HepG2 (cell line): ENCODE results near the gene HIVEP2. TPM values are rescaled to one million over a fixed set of nuclear protein-coding genes. Genes with fewer than 3 reads are reported as not detected.

Source experiments
- ATAC-seq: fragments of 200-7000 bp; cut with Tn5 transposase; 3 replicates; pipeline ENCODE4 v1.9.1; 2020; ENCODE audit warnings: mild to moderate bottlenecking, moderate library complexity
- BruUV-seq: library from RNA; stranded (reverse); fragments of 400-500 nt; replicated peaks from 2 replicates; lab custom pipeline; 2021; lab: Mats Ljungman, UMichigan
- CTCF ChIA-PET: fragments of 300-600 bp; formaldehyde crosslinking; extraction: SDS; loops from one replicate; lab custom pipeline; 2021; ENCODE audit warnings: low total read pairs, inconsistent platforms, low intra/inter-chr PET ratio; lab: Yijun Ruan, JAX
- POLR2A ChIA-PET: fragments of 350-600 bp; sonication (Branson Sonifier 250); formaldehyde crosslinking; loops from one replicate; lab custom pipeline; 2020; ENCODE audit warnings: antibody characterized with exemption, inconsistent platforms; lab: Yijun Ruan, JAX
- DNase-seq: peaks from one replicate; pipeline ENCODE4 v3.0.0-alpha.2; 2015; ENCODE audit warnings: low spot score
- FAIRE-seq: peaks from 3 replicates; lab custom pipeline; 2011; peaks lifted over from hg19 to GRCh38; lab: Jason Lieb, UNC
- H2AFZ ChIP-seq: one replicate; pipeline ENCODE4 v1.6.1; 2011; ENCODE audit warnings: low read length, inconsistent platforms
- H3K27ac ChIP-seq: fragments of 300-600 bp; 3 replicates; pipeline ENCODE4 v1.8.0; 2011; ENCODE audit warnings: mixed run types, mild to moderate bottlenecking, mixed read lengths, low read length, inconsistent platforms; ENCODE audit not compliant: insufficient read depth; ENCODE audit errors: extremely low read length
- H3K27me3 ChIP-seq, 2 experiments: fragments of 200-600 bp in 1 of 2; 2 replicates in 1 of 2; 3 replicates in 1 of 2; pipeline versions ENCODE4 v1.6.0 to v1.8.0; 2011; ENCODE audit warnings: low read length in 2 of 2, mild to moderate bottlenecking in 2 of 2, moderate library complexity in 2 of 2, inconsistent platforms in 1 of 2; ENCODE audit not compliant: insufficient read depth in 2 of 2, control insufficient read depth in 1 of 2
- H3K36me3 ChIP-seq, 2 experiments: fragments of 200-600 bp in 1 of 2; replicated peaks in 1 of 2; 2 replicates in 1 of 2; 3 replicates in 1 of 2; pipeline versions ENCODE4 v1.5.1 to v1.8.0; 2011; ENCODE audit warnings: low read length in 2 of 2, inconsistent platforms in 1 of 2; ENCODE audit not compliant: insufficient read depth in 2 of 2, control insufficient read depth in 1 of 2
- H3K4me1 ChIP-seq: 2 replicates; pipeline ENCODE4 v1.5.1; 2012; ENCODE audit warnings: low read length, inconsistent platforms; ENCODE audit not compliant: insufficient read depth
- H3K4me2 ChIP-seq: 2 replicates; pipeline ENCODE4 v1.6.0; 2011; ENCODE audit warnings: low read depth, low read length, inconsistent platforms
- H3K4me3 ChIP-seq, 3 experiments: fragments of 200-600 bp in 1 of 3; sonication (generic), shearing (Covaris generic) in 1 of 3; replicated peaks in 1 of 3; 2 replicates each; pipeline ENCODE4 v1.5.1; 2011 to 2016; ENCODE audit warnings: low read length in 3 of 3, inconsistent platforms in 2 of 3, low read depth in 2 of 3, mild to moderate bottlenecking in 2 of 3, control low read depth in 1 of 3, mixed read lengths in 1 of 3; ENCODE audit not compliant: insufficient read depth in 1 of 3
- H3K79me2 ChIP-seq: one replicate; pipeline ENCODE4 v1.6.1; 2011; ENCODE audit warnings: low read length, inconsistent platforms; ENCODE audit not compliant: insufficient read depth
- H3K9ac ChIP-seq: 2 replicates; pipeline ENCODE4 v1.6.0; 2011; ENCODE audit warnings: mild to moderate bottlenecking, low read depth, low read length, inconsistent platforms; ENCODE audit not compliant: insufficient read depth
- H3K9me3 ChIP-seq: 2 replicates; pipeline ENCODE4 v1.5.1; 2012; ENCODE audit warnings: mild to moderate bottlenecking, low read length
- H4K20me1 ChIP-seq: 2 replicates; pipeline ENCODE4 v1.6.0; 2011; ENCODE audit warnings: inconsistent platforms, mild to moderate bottlenecking, low read length, moderate library complexity; ENCODE audit not compliant: insufficient read depth
- CENPX ChIP-seq: sonication (generic); formaldehyde crosslinking; IDR thresholded peaks from 2 replicates; pipeline ENCODE4 v1.9.0; 2021; ENCODE audit warnings: mild to moderate bottlenecking, missing genetic modification reagents, moderate library complexity
- CTCF ChIP-seq: sonication (generic); formaldehyde crosslinking; IDR thresholded peaks from 2 replicates; pipeline ENCODE4 v1.5.0; 2020; ENCODE audit warnings: mild to moderate bottlenecking, missing genetic modification reagents, moderate library complexity
- ETV5 ChIP-seq: IDR thresholded peaks from 2 replicates; pipeline ENCODE4 v1.6.1; 2018; ENCODE audit warnings: missing biosample characterization, missing genetic modification reagents, inconsistent platforms, borderline replicate concordance
- HDAC1 ChIP-seq: sonication (generic); formaldehyde crosslinking; IDR thresholded peaks from 2 replicates; pipeline ENCODE4 v1.5.1; 2020; ENCODE audit warnings: mild to moderate bottlenecking, missing genetic modification reagents
- IRX3 ChIP-seq: sonication (generic); formaldehyde crosslinking; IDR thresholded peaks from 2 replicates; pipeline ENCODE4 v1.8.1; 2023; ENCODE audit warnings: mild to moderate bottlenecking, low read depth, missing genetic modification reagents, borderline replicate concordance
- ISL2 ChIP-seq: sonication (generic); formaldehyde crosslinking; IDR thresholded peaks from 2 replicates; pipeline ENCODE4 v1.5.0; 2020; ENCODE audit warnings: missing genetic modification reagents
- MATR3 ChIP-seq: sonication (generic); formaldehyde crosslinking; IDR thresholded peaks from 2 replicates; pipeline ENCODE4 v1.4.0; 2020; ENCODE audit warnings: missing genetic modification reagents
- MTERF4 ChIP-seq: sonication (generic); formaldehyde crosslinking; IDR thresholded peaks from 2 replicates; pipeline ENCODE4 v1.8.0; 2023; ENCODE audit warnings: mild to moderate bottlenecking, missing genetic modification reagents
- MZF1 ChIP-seq: sonication (generic); formaldehyde crosslinking; IDR thresholded peaks from 2 replicates; pipeline ENCODE4 v1.8.1; 2023; ENCODE audit warnings: mild to moderate bottlenecking, missing genetic modification reagents, borderline replicate concordance
- NBN ChIP-seq: fragments of 450-650 bp; conservative IDR thresholded peaks from 2 replicates; pipeline ENCODE4 v1.6.1; 2017
- NFATC3 ChIP-seq: sonication (generic); formaldehyde crosslinking; IDR thresholded peaks from 2 replicates; pipeline ENCODE4 v1.5.1; 2020; ENCODE audit warnings: mild to moderate bottlenecking, missing genetic modification reagents
- PCBP1 ChIP-seq: fragments of 200-400 bp; formaldehyde crosslinking; IDR thresholded peaks from 2 replicates; pipeline ENCODE4 v1.6.1; 2017; ENCODE audit warnings: mild to moderate bottlenecking, low read depth, low read length, borderline replicate concordance
- PLSCR1 ChIP-seq: sonication (generic); formaldehyde crosslinking; IDR thresholded peaks from 2 replicates; pipeline ENCODE4 v1.5.0; 2020; ENCODE audit warnings: missing genetic modification reagents, mild to moderate bottlenecking, borderline replicate concordance
- SIN3A ChIP-seq: IDR thresholded peaks from 2 replicates; pipeline ENCODE4 v1.6.1; 2011; ENCODE audit warnings: low read depth, mild to moderate bottlenecking, control low read depth, low read length, borderline replicate concordance
- ZZZ3 ChIP-seq: sonication (generic); formaldehyde crosslinking; IDR thresholded peaks from 2 replicates; pipeline ENCODE4 v1.4.0; 2020; ENCODE audit warnings: missing genetic modification reagents, mild to moderate bottlenecking, borderline replicate concordance
- WGBS: methylation state at CpG from one replicate; pipeline ENCODE4 v1.1.6; 2017; ENCODE audit warnings: low lambda C conversion rate; 5-methylcytosine and 5-hydroxymethylcytosine counted together
- in situ Hi-C: cut with HindIII; loops from 2 replicates; pipeline ENCODE4 v1.10.0; 2017; ENCODE audit warnings: low pct_unique_long_range_greater_than_20kb; ENCODE audit not compliant: extremely low pct_ligation_motif_present
- intact Hi-C: fragments of 100-400 bp; cut with micrococcal nuclease; formaldehyde crosslinking; loops from one replicate; pipeline ENCODE4 v1.10.0; 2022; ENCODE audit not compliant: unreplicated experiment
- polyA plus RNA-seq, 8 experiments: library from polyadenylated mRNA; depleted of rRNA in 3 of 8; stranded (reverse) in 7 of 8; unstranded in 1 of 8; fragments of >200 nt; fragmentation: Illumina TruSeq in 4 of 8; extraction: Trizol in 4 of 8; gene quantifications; 2 replicates each; pipeline versions ENCODE4 v1.2.1 to v1.2.3, GENCODE V29; 2011 to 2016; ENCODE audit warnings: low read depth in 4 of 8, missing spikeins in 1 of 8, mixed read lengths in 1 of 8; ENCODE audit not compliant: insufficient read depth in 1 of 8
- total RNA-seq, 5 experiments: library from RNA; depleted of rRNA; stranded (reverse); fragments of >200 nt; fragmentation: Illumina TruSeq; extraction: Trizol; gene quantifications; 2 replicates each; pipeline ENCODE4 v1.2.3, GENCODE V29; 2016; ENCODE audit warnings: low read depth in 1 of 5

The HIVEP2 gene
- total and polyA plus RNA-seq, 2 of the 13 experiments (the other 11 are each of a cell fraction or from before 2014, with no cell fraction given), result 3.4 to 12.9 TPM

- no peak overlapping the region for H3K4me3 ChIP-seq
- H4K20me1 ChIP-seq, result no peaks in the 10 kb centered on the region
- in situ Hi-C loops (no loop called here), intact Hi-C loops (no loop called here)
- TF ChIP-seq CENPX (CRISPR knock-in tag) (no peak), HDAC1 (CRISPR knock-in tag) (no peak), MZF1 (CRISPR knock-in tag) (no peak), ZZZ3 (CRISPR knock-in tag) (no peak)
- H3K9me3 ChIP-seq, result no peaks in the 10 kb centered on the region
- peaks cover 0 to 4% of the 10 kb centered on the region in 2 experiments; a peak in 1 of 5 replicates for H3K36me3 ChIP-seq
- ChIA-PET POLR2A (no interaction called here), CTCF (no interaction called here)
- DNase-seq (no peak), ATAC-seq (no peak), FAIRE-seq (no peak)
- BruUV-seq, result no TSS peak
- H3K79me2 ChIP-seq, result no peaks in the 10 kb centered on the region
- H3K27ac ChIP-seq, result no peak overlapping the region
- no peaks in the 10 kb centered on the region for H3K27me3 ChIP-seq
- H2AFZ ChIP-seq, result no peak overlapping the region
- H3K4me2 ChIP-seq, result no peak overlapping the region
- no peak overlapping the region for H3K9ac ChIP-seq
- no peaks in the 10 kb centered on the region for H3K4me1 ChIP-seq
Observed at GRCh38 chr6:142804490-142804889, 140.5 kb downstream of the HIVEP2 start.

- H3K36me3 ChIP-seq, result peaks cover 0 to 4% of the 10 kb centered on the region in 2 experiments; a peak in 1 of 5 replicates
- TF ChIP-seq ISL2 (CRISPR knock-in tag) (no peak), NFATC3 (CRISPR knock-in tag) (no peak), IRX3 (CRISPR knock-in tag) (no peak), MTERF4 (no peak), PCBP1 (no peak), NBN (no peak), SIN3A (no peak), MATR3 (CRISPR knock-in tag) (no peak), CTCF (CRISPR knock-in tag) (no peak), PLSCR1 (no peak), ETV5 (CRISPR knock-in tag) (no peak)
- TF ChIP-seq, all 625 proteins: peak for 0
- H3K9me3 ChIP-seq, result no peaks in the 10 kb centered on the region
- in situ Hi-C loops, result no loop called here
- H3K79me2 ChIP-seq, result no peaks in the 10 kb centered on the region
- ChIA-PET POLR2A (no interaction called here), CTCF (no interaction called here)
- no peaks in the 10 kb centered on the region for H3K27me3 ChIP-seq
- no peak overlapping the region for H3K27ac ChIP-seq
- intact Hi-C loops, result no loop called here
- WGBS, result 94% methylated on average over 2 of the region's 2 CpGs
- BruUV-seq, result no TSS peak
- FAIRE-seq, result no peak
- no peak overlapping the region for H3K4me3 ChIP-seq
- H4K20me1 ChIP-seq, result no peaks in the 10 kb centered on the region
- no peak overlapping the region for H2AFZ ChIP-seq
- no peak overlapping the region for H3K9ac ChIP-seq
- ATAC-seq, result no peak
- H3K4me1 ChIP-seq, result no peaks in the 10 kb centered on the region
- no peak overlapping the region for H3K4me2 ChIP-seq
- no peak for DNase-seq
Observed at GRCh38 chr6:142803495-142804058, 141.4 kb downstream of the HIVEP2 start.
